Lung (tissue), 16 donors: Measurements from ENCODE around the gene DCN. TPM values are rescaled to one million over a fixed set of nuclear protein-coding genes. Genes with fewer than 3 reads are reported as not detected.

Experiments used
- ATAC-seq: fragments of 200-7000 bp; cut with Tn5 transposase; one replicate; pipeline ENCODE4 v1.9.1; 2020; ENCODE audit warnings: moderate number of reproducible peaks; ENCODE audit not compliant: insufficient read depth, low FRiP score
- DNase-seq, 3 donors: peaks; one replicate each; pipeline ENCODE4 v3.0.0-alpha.2; 2013 to 2017
- H3K27ac ChIP-seq, 2 donors: one replicate each; pipeline ENCODE4 v1.5.1; 2013; ENCODE audit warnings: mild to moderate bottlenecking in 2 of 2, moderate library complexity in 2 of 2, control low read depth in 1 of 2, inconsistent platforms in 1 of 2, low read depth in 1 of 2, low read length in 1 of 2
- H3K27me3 ChIP-seq, 3 donors: one replicate each; pipeline ENCODE4 v1.5.1; 2013; ENCODE audit warnings: low read length in 2 of 3; ENCODE audit not compliant: control insufficient read depth in 3 of 3, insufficient read depth in 3 of 3
- H3K36me3 ChIP-seq, 4 donors: one replicate each; pipeline ENCODE4 v1.5.1; 2013; ENCODE audit warnings: low read length in 4 of 4, mild to moderate bottlenecking in 1 of 4, moderate library complexity in 1 of 4; ENCODE audit not compliant: control insufficient read depth in 4 of 4, insufficient read depth in 4 of 4
- H3K4me1 ChIP-seq, 5 donors: one replicate each; pipeline ENCODE4 v1.5.1; 2013; ENCODE audit warnings: low read length in 5 of 5, mild to moderate bottlenecking in 2 of 5, moderate library complexity in 1 of 5; ENCODE audit not compliant: control insufficient read depth in 5 of 5, insufficient read depth in 5 of 5
- H3K4me3 ChIP-seq: one replicate; pipeline ENCODE4 v1.5.1; 2013; ENCODE audit warnings: mild to moderate bottlenecking, control low read depth, moderate library complexity
- H3K9ac ChIP-seq, 2 donors: one replicate each; pipeline ENCODE4 v1.5.1; 2013; ENCODE audit warnings: low read length in 2 of 2, control low read depth in 1 of 2; ENCODE audit not compliant: insufficient read depth in 1 of 2
- H3K9me3 ChIP-seq, 4 donors: one replicate each; pipeline ENCODE4 v1.5.1; 2013; ENCODE audit warnings: low read length in 3 of 4, mild to moderate bottlenecking in 1 of 4, moderate library complexity in 1 of 4; ENCODE audit not compliant: control insufficient read depth in 4 of 4, insufficient read depth in 3 of 4
- WGBS, 2 donors: extraction: QIAGEN DNeasy Blood & Tissue Kit; methylation state at CpG; one replicate each; pipeline ENCODE4 v1.1.7; 2013; 5-methylcytosine and 5-hydroxymethylcytosine counted together
- long read RNA-seq, 5 donors: transcript quantifications; one replicate each; lab custom pipeline, GENCODE V29; 2026
- polyA plus RNA-seq, 2 donors: library from polyadenylated mRNA; stranded (reverse); fragments of 200-250 nt; gene quantifications; one replicate each; pipeline ENCODE4 v1.2.1, GENCODE V29; 2013
- total RNA-seq, 2 donors: library from RNA; depleted of rRNA in 1 of 2; stranded (reverse); fragments of >200 nt in 1 of 2; gene quantifications; one replicate each; pipeline ENCODE4 v1.2.1, GENCODE V29; 2014 to 2021
- TF ChIP-seq, protein P1 (sequence below): IDR thresholded peaks from 2 replicates; pipeline ENCODE4 v1.5.1; 2012; ENCODE audit warnings: mild to moderate bottlenecking; ENCODE audit errors: control extremely low read depth, extremely low read depth
- donor health status: control.
- donor health status: control.
- donor health status: Bipolar disorder and iron deficiency.
- donor health status: healthy.
- donor health status: DM: yes; HTN: yes; CAD: no.

DCN gene, protein sequence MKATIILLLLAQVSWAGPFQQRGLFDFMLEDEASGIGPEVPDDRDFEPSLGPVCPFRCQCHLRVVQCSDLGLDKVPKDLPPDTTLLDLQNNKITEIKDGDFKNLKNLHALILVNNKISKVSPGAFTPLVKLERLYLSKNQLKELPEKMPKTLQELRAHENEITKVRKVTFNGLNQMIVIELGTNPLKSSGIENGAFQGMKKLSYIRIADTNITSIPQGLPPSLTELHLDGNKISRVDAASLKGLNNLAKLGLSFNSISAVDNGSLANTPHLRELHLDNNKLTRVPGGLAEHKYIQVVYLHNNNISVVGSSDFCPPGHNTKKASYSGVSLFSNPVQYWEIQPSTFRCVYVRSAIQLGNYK
- total RNA-seq (1,000 to 10,000 TPM in 1 of 2 donors, 100 to 1,000 TPM in 1; 590 to 1,047 TPM), polyA plus RNA-seq (100 to 1,000 TPM; 178 to 429 TPM)
- long read RNA-seq, donor 1, full-length matches to known transcripts = 334 of 502 reads
- long read RNA-seq, donor 1, partial matches to known transcripts = 168 of 502 reads
- long read RNA-seq, donor 1, other reads (novel, unspliced or antisense) = 0 of 502 reads
- long read RNA-seq, donor 2, full-length matches to known transcripts = 102 of 208 reads
- long read RNA-seq, donor 2, partial matches to known transcripts = 106 of 208 reads
- long read RNA-seq, donor 2, other reads (novel, unspliced or antisense) = 0 of 208 reads
- long read RNA-seq, donor 3, full-length matches to known transcripts = 163 of 247 reads
- long read RNA-seq, donor 3, partial matches to known transcripts = 84 of 247 reads
- long read RNA-seq, donor 3, other reads (novel, unspliced or antisense) = 0 of 247 reads
- long read RNA-seq, donor 4, full-length matches to known transcripts = 104 of 212 reads
- long read RNA-seq, donor 4, partial matches to known transcripts = 108 of 212 reads
- long read RNA-seq, donor 4, other reads (novel, unspliced or antisense) = 0 of 212 reads
- long read RNA-seq, donor 5, full-length matches to known transcripts = 363 of 551 reads
- long read RNA-seq, donor 5, partial matches to known transcripts = 171 of 551 reads
- long read RNA-seq, donor 5, other reads (novel, unspliced or antisense) = 17 of 551 reads

DNA sequence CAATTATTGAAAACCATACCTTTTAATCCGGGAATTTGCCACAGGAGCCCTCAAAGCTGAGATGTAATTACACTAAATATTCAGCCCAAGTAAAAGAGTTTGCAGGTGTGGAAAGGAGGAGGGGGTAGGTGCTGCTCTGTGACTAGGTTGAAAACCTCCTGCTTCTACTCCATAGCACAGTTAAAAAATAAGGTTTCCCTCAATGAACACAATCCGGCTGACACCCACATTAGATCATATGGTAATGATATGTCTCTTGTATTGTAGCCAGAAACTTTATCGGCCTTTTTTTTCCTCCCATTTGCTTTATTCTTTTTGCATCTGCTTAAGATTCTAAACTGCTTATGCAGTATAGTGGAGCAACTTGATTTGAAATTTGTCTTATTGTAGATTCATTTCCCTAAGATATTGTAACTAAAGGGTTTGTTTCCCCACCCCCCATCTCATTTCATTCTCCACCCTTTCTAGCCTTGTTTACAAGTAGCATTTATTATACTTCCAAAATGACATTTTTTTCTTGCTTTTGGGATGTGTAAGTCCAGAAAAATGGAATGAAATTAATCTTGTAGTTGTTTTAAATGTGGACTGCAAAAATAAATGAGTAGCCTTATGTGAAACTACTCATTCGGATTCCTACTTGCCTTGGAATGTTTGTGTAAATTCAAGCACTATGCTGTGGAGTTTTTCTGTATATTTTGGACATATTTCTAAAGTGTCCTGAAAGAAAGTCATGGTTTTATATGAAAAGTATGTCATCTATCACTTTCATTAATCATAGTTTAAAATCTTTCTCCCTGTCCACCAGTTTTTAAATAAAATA lies at the start of gene DCN:
Gene DCN (minus strand): TSS at position 182 of the 820 bp plus-strand sequence. CDS start 4,265 bp downstream, outside the sequence.
- Histone ChIP-seq H3K27ac (peak within 1 kb of the TSS in 1 of 2 donors; percentile 59), H3K4me1 (peaks cover 0 to 33% (median 0%) of the 10 kb centered on the region in 5 donors), H3K9ac (peak within 1 kb of the TSS; percentile 57 to 95), H3K9me3 (no peaks in the 10 kb centered on the region), H3K4me3 (no peak within 1 kb of the TSS), H3K36me3 (peaks cover 0 to 10% (median 3%) of the 10 kb centered on the region in 4 donors), H3K27me3 (no peaks in the 10 kb centered on the region)
- TF ChIP-seq, protein P1, sequence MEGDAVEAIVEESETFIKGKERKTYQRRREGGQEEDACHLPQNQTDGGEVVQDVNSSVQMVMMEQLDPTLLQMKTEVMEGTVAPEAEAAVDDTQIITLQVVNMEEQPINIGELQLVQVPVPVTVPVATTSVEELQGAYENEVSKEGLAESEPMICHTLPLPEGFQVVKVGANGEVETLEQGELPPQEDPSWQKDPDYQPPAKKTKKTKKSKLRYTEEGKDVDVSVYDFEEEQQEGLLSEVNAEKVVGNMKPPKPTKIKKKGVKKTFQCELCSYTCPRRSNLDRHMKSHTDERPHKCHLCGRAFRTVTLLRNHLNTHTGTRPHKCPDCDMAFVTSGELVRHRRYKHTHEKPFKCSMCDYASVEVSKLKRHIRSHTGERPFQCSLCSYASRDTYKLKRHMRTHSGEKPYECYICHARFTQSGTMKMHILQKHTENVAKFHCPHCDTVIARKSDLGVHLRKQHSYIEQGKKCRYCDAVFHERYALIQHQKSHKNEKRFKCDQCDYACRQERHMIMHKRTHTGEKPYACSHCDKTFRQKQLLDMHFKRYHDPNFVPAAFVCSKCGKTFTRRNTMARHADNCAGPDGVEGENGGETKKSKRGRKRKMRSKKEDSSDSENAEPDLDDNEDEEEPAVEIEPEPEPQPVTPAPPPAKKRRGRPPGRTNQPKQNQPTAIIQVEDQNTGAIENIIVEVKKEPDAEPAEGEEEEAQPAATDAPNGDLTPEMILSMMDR = no peak
- ATAC-seq (no peak), DNase-seq (peak; percentile 67 to 97 (median 96))
- WGBS, 2 donors = 55 to 78% methylated on average over 4 of the region's 4 CpGs

DNA sequence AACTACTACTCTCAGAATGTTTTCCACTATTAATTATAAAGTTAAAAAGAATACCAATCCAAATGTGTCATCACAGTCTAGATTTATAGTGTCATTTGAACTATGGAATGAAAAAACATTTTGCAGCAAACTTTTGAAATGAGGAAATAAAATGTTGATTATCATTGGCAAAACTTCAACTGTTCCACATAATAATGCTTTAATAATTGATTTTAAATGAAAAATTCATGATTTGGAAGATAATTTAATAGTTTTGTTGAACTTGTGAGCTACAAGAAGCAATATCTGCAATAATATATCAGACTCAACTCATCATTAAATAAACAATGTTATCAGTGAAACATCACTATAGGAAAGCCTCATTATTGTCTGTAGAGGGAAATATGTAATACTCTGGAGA lies 48.2 kb upstream of the DCN start:
- Histone ChIP-seq H3K27ac (no peak overlapping the region), H3K4me3 (no peak overlapping the region), H3K9me3 (no peaks in the 10 kb centered on the region), H3K36me3 (no peaks in the 10 kb centered on the region), H3K4me1 (peaks cover 0 to 29% (median 0%) of the 10 kb centered on the region in 5 donors), H3K27me3 (no peaks in the 10 kb centered on the region), H3K9ac (peak overlapping the region in 1 of 2 donors; percentile 42)
- DNase-seq = peak in 2 of 3 donors; percentile 92 to 96
- TF ChIP-seq, protein P1 = no peak
- ATAC-seq = no peak

DNA sequence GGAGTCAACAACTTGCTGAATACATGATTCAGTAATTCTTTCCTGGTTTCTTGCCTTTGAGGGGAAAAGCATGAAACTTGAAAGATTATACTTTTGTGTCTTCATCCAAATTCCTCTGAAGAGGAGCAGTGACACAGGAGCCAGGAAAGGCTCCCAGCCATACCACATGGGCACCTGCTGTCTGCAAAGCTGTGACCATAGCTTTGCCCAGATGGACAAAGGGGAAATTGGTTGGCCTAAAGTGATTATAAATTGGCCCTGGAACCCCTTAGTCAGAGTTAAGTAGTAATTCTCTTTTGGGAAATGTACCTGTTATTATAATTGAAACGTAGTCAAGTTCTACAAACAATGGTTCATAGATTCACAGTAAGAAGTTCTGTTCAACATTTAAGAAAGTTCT lies 44.3 kb upstream of the DCN start:
- WGBS, 2 donors = 82 to 90% methylated on average over 1 of the region's 1 CpG
- Histone ChIP-seq H3K4me3 (no peak overlapping the region), H3K36me3 (no peaks in the 10 kb centered on the region), H3K27ac (no peak overlapping the region), H3K9me3 (no peaks in the 10 kb centered on the region), H3K9ac (no peak overlapping the region), H3K4me1 (peaks cover 0 to 40% (median 0%) of the 10 kb centered on the region in 5 donors), H3K27me3 (no peaks in the 10 kb centered on the region)
- TF ChIP-seq, protein P1 = no peak
- ATAC-seq (no peak), DNase-seq (no peak)
